Right atrium auricular region (tissue), 2 donors: ENCODE measurements around the gene CAPN13. TPM values are rescaled to one million over a fixed set of nuclear protein-coding genes. Genes with fewer than 3 reads are reported as not detected.

Experiments used
- DNase-seq: peaks from one replicate; pipeline ENCODE4 v3.0.0-alpha.2; 2019; ENCODE audit warnings: low spot score
- H3K27ac ChIP-seq, 2 donors: fragments of 200-600 bp; sonication (generic); 1 replicate in 1 of 2; 2 replicates in 1 of 2; pipeline ENCODE4 v1.5.1; 2016 to 2019
- H3K27me3 ChIP-seq, 2 donors: fragments of 200-600 bp; sonication (generic); one replicate each; pipeline versions ENCODE4 v1.5.1 to v1.6.0; 2017 to 2019
- H3K36me3 ChIP-seq: fragments of 200-600 bp; sonication (generic); one replicate; pipeline ENCODE4 v1.5.1; 2016
- H3K4me1 ChIP-seq, 2 donors: fragments of 200-600 bp; sonication (generic); one replicate each; pipeline versions ENCODE4 v1.5.1 to v1.6.0; 2017 to 2019
- H3K4me3 ChIP-seq, 2 donors: fragments of 200-600 bp; sonication (generic); 1 replicate in 1 of 2; 2 replicates in 1 of 2; pipeline ENCODE4 v1.5.1; 2017 to 2019; ENCODE audit warnings: mild to moderate bottlenecking in 1 of 2, moderate library complexity in 1 of 2
- H3K9me3 ChIP-seq, 2 donors: fragments of 200-600 bp; sonication (generic); one replicate each; pipeline ENCODE4 v1.5.1; 2019
- total RNA-seq, 2 donors: library from RNA; depleted of rRNA; stranded (reverse); fragments of >200 nt; gene quantifications; one replicate each; pipeline ENCODE4 v1.1.0, GENCODE V29; 2016
- TF ChIP-seq, protein P1 (sequence below), 2 donors: fragments of 200-600 bp; sonication (generic); IDR thresholded peaks; one replicate each; pipeline ENCODE4 v1.5.1; 2019; ENCODE audit warnings: antibody characterized with exemption in 2 of 2

Gene CAPN13
- total RNA-seq, 2 donors from 2014 or later: not detected

- H3K9me3 ChIP-seq: no peaks in the 10 kb centered on the region
- no peak overlapping the region for H3K27ac ChIP-seq
- TF ChIP-seq, protein P1, sequence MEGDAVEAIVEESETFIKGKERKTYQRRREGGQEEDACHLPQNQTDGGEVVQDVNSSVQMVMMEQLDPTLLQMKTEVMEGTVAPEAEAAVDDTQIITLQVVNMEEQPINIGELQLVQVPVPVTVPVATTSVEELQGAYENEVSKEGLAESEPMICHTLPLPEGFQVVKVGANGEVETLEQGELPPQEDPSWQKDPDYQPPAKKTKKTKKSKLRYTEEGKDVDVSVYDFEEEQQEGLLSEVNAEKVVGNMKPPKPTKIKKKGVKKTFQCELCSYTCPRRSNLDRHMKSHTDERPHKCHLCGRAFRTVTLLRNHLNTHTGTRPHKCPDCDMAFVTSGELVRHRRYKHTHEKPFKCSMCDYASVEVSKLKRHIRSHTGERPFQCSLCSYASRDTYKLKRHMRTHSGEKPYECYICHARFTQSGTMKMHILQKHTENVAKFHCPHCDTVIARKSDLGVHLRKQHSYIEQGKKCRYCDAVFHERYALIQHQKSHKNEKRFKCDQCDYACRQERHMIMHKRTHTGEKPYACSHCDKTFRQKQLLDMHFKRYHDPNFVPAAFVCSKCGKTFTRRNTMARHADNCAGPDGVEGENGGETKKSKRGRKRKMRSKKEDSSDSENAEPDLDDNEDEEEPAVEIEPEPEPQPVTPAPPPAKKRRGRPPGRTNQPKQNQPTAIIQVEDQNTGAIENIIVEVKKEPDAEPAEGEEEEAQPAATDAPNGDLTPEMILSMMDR (IDR thresholded peaks at IDR 0.05): no peak
- peak; percentile 36 for DNase-seq
- H3K4me3 ChIP-seq: no peak overlapping the region
- no peaks in the 10 kb centered on the region for H3K27me3 ChIP-seq
- H3K4me1 ChIP-seq: no peaks in the 10 kb centered on the region
- no peaks in the 10 kb centered on the region for H3K36me3 ChIP-seq
These were observed 129.3 kb downstream of the CAPN13 start for GRCh38 chr2:30677861-30678385.

- TF ChIP-seq, protein P1 (IDR thresholded peaks at IDR 0.05): no peak
- H3K27ac ChIP-seq: no peak overlapping the region
- H3K4me1 ChIP-seq: no peaks in the 10 kb centered on the region
- H3K36me3 ChIP-seq: no peaks in the 10 kb centered on the region
- DNase-seq: no peak
- H3K27me3 ChIP-seq: no peaks in the 10 kb centered on the region
- no peak overlapping the region for H3K4me3 ChIP-seq
- H3K9me3 ChIP-seq: no peaks in the 10 kb centered on the region
These were observed 130.0 kb downstream of the CAPN13 start for GRCh38 chr2:30677231-30677630.

DNA sequence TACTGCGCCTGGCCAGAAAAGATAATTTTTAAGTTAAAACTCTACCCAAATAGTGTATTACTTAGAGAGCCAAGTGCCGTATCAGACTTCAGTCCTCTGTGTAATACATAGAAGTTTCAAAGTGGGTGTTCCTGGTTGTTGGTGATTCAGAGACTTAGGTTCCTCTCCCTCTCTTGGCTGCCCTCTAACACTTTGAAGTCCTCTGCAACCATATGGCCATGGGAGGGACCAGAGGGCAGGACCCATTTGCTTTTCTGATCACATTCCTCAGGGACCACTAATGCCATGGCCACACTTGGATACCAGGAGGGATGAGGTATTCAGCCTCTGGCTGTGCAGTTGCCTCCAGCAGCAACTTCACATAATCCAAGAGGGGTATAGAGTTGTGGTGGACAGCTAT is 131.5 kb downstream of the CAPN13 start:
- TF ChIP-seq, protein P1 (IDR thresholded peaks at IDR 0.05): no peak
- peak; percentile 9 for DNase-seq
- H3K27me3 ChIP-seq: no peaks in the 10 kb centered on the region
- no peaks in the 10 kb centered on the region for H3K36me3 ChIP-seq
- no peak overlapping the region for H3K4me3 ChIP-seq
- H3K4me1 ChIP-seq: no peaks in the 10 kb centered on the region
- H3K27ac ChIP-seq: no peak overlapping the region
- no peaks in the 10 kb centered on the region for H3K9me3 ChIP-seq

DNA sequence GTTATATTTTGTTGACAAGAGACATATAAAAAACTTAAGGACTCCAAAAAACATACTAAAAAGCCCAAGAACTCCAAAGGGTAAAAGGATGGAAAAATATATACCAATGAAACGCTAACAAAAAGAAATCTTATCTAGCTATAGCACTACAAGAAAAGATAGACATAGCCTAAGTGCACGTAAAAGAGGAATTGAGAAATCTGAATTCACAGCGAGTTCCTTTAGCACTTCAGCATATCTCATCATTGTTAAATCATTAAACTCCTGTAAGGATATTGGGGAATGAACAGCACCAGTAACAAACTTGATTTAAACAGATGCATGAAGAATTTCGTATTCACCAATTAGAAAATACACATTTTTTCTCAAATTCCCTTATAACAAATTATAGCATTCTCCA is 134.1 kb downstream of the CAPN13 start:
- H3K36me3 ChIP-seq: no peaks in the 10 kb centered on the region
- no peak for DNase-seq
- peaks cover 0 to 16% of the 10 kb centered on the region in 2 donors for H3K9me3 ChIP-seq
- H3K27ac ChIP-seq: no peak overlapping the region
- no peaks in the 10 kb centered on the region for H3K27me3 ChIP-seq
- TF ChIP-seq, protein P1 (IDR thresholded peaks at IDR 0.05): no peak
- no peaks in the 10 kb centered on the region for H3K4me1 ChIP-seq
- no peak overlapping the region for H3K4me3 ChIP-seq
